NCI-H345 treated with DMSO at 0.1 percent for 48 hours (cell line): Measurements from ENCODE around the gene NCS1.

Experiments used
- DNase-seq: peaks from one replicate; lab custom pipeline; 2025; ENCODE audit not compliant: unreplicated experiment; lab: John Stamatoyannopoulos, UW

Gene NCS1

DNA sequence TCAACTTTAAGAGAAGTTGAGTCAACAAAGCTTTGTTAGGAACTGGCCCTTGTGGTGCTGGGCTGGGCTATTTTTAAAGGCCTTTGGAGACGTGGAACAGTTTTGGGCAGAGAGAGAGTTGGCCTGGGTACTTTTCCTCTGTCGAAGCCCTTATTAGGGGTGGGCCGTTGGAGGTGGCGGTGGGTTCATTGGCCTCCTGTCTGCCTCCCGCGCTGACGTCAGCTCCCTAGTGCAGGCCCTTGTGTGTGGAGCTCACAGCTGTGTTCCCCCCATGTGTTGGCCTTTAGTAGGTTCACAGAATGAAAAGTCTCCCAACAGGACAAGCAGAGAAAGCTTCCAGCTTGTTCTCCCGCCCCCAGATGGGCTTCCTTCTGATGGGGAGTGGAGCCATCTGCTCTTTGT, 2.7 kb downstream of the NCS1 start:
- DNase-seq = no peak

DNA sequence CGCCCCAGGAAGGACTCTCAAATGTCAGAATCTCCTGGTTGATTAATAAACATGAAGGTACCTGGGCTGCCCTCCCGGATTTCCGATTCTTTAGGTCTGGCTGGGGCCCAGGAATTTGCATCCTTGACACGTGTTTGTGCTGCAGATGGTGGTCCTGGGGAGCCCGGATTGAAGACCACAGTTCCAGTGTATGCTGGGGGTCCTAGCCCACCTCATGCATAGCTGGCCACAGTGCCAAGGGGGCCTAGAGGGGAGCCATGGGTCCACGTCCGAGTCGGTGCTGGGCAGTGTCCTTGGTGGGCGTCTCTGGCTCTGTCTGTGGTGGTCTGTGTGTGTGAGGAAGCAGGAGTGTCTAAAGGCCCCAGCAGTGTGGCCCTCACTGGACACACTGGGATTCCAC, 3.2 kb downstream of the NCS1 start:
- DNase-seq = no peak

DNA sequence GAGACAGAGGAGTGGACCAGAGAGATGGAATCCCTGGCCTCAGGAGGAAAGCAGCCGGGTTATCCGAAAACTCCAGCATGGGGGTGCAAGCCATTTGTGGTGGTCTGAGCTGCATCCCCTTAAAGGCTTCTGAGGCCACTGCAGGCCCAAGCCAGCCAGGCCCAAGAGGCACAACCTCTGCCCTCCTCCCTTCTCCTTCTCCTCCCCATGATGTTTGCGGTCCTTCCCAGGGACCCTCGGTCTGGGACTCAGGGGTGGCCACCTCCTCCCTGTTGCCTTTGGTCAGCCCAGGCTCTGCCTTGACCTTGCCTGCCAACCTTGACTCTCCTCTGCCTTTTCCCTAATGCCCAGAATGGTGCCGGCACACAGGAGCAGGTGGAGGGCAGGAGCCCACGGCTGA, 4.6 kb downstream of the NCS1 start:
- no peak for DNase-seq

DNA sequence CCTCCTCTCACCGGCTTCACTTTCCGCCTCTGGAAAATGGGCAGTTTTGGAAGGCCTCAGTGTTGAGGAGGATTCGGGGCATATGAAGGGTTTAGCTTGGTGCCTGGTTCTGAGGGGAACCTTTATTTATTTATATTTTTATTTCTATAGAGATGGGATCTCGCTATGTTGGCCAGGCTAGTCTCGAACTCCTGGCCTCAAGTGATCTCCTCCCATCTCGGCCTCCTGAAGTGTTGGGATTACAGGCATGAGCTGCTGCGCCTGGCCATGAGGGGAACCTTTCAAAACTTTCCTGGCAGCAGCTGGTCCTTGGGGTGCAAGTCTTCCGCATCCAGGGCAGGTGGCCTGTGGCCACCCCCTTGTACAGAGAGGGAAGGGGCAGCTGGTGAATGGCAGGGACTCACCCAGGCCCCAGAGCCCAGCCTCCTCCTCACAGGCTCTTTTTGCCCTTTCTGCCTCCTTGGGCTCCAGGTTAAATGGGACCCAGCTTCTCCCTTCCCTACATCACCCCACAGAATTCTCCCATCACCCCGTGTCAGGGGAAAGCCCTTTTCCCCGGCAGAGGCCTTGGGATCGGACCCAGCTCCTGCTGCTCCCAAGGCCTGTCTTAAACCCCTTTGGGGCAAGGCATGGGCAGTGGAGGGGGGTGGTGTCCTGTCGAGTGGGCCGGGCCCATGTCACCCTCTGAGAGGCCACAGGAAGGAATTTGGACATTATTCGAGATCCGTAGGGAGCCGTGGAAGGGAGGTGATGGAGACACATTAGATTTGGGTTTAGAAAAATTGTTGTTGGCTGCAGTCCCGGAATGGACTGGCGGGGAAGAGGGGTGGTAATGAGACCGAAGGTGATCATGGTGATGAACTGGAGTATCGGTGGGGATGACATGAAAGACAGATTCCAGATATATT, 5.9 kb downstream of the NCS1 start:
- no peak for DNase-seq

DNA sequence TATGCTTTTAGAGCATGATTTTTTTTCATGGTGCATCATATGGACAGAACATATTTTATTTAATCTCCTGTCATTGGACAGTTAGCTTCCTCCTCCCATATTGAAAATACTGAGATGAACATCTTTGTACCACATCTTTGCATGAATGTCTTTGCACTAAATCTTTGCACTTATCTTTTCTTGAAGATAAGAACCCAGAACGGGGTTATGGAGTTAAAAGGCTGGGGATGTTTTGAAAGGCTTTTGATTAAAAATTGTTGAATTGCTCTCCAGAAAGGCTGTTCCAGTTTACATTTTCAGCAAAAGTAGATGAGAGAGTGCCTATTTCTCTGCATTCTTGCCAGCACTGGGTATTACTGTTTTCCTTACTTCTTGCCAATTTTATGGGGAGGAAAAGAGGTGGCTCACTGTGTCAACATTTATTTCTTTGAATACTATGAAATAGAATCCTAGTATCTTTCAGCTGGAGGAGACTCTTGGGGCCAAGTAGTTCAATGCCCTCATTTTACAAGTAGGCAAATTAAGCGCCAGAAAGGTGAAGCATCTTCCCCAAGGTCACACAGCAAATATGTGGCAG, 7.2 kb downstream of the NCS1 start:
- no peak for DNase-seq

DNA sequence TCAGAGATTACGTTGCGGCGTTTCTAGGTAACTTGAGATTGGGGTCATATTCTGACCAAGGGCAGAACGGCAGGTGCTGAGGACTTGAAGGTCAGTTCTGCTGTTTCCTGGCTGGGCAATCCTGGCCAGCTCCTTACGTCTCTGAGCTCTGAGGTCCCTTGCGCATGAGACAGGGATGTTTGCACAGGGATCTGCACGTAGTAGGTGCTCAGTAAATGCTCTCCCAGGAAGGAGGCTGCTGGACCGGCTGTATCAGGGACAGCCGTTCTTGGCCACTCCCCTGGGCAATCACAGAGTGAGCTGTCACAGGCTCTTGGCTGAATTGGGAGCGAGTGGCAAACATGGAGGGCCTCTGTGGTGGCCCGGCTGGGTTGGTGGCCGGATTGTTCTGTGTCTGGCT, 8.3 kb downstream of the NCS1 start:
- DNase-seq = no peak

DNA sequence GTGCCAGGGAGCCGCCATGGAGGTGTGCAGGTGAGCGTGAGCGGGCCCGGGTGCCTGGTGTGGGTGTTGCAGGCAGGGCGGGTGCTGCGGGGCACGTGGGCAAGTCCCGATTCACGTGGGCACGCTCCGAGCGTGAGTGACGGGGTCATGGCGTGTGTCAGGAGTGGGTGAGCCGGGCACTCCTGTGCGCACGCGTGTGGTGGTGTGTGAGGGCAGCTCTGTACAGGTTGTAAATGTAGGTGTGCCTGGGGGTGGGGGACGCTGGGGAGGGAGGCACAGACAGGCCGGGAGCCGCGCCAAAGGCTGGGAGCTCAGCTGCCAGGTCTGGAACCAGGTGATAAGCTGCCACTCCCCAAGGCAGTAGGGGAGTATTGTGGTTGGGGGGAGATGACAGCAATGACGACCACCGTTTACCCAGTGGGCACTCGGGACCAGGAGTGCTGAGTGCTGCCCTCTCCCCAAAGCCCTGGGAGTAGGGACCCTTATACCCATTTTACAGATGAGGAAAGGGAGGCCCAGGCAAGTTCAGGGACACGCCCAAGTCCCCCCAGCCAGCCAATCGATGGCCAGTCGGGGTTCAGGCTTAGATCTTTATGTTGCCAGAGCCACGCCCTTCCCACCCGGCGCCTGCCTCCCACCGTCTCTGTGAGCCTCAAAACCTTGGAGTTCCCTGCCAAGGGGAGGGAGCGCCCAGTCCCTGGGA, 9.6 kb downstream of the NCS1 start:
- DNase-seq = no peak

DNA sequence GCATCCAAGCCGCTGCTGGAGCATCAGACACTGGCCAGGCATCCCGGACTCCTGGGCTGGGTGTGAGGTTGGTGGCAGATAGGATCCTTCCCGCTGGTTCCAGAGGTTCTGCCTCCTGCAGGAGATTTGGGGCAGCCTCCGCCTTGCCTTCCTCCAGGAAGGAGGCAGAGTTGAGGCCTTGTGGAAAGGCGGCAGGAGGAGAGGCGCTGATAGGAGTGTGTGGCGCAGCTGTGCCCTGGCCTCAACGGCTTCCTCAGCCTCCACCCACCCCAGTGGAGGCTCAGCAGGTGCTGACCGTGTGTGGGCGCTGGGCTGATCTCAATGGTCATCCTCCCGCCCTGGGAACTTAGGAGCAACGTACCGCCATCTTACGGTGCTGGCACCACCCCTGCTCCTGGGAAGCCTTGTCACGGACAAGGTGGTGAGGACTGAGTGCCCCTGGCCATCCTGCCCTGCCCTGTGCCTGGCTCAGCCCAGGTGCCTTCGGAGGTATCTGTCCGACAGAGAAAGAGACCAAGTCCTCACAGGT, 10.2 kb downstream of the NCS1 start:
- no peak for DNase-seq

DNA sequence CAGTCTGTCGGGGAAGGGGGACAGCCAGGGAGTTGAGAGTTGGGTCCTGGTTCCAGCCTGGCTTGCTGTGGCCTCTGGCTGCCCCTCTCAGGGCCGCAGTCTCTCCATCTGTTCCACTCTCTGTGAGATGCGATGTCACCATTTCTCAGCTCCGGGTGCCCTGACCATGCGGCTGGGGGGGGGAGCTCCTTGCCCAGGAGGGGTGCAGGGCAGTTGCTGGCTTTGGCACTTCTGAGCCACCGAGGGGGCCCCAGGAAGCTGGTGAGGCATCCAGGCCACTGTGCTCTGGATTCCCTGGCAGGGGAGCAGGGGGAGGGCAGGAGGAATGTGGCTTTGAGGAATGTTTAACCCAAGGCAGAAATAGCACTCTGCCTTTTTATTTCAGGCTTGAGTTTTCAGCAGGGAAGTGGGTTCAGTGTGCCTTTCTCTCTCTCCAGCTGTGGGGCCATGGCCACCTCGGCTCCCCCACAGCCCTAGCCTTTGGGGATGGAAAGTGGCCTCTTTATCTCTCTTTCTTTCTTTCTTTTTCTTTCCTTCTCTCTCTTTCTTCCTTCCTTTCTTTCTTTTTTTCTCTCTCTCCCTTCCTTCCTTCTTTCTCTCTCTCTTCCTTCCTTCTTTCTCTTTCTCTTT, 11.0 kb downstream of the NCS1 start:
- DNase-seq = no peak

DNA sequence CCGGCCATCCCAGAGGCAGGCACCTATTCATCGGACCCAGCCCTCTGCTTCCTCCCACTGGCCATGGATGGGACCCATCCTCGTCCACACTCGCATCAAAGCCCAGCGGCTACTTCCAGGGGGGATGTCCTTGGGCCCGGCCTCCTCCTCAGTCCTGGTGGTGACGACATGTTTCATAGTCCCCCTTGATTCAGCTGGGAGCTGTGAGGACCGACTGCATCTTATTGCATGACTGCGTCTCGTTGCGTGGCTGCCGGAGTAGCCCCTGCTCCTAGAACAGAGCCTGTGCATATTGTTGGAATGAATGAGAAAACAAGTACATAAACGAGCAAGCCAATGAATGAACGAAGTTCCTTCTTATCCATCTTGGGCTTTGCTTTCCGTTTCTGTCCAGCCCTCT, 12.8 kb downstream of the NCS1 start:
- no peak for DNase-seq

DNA sequence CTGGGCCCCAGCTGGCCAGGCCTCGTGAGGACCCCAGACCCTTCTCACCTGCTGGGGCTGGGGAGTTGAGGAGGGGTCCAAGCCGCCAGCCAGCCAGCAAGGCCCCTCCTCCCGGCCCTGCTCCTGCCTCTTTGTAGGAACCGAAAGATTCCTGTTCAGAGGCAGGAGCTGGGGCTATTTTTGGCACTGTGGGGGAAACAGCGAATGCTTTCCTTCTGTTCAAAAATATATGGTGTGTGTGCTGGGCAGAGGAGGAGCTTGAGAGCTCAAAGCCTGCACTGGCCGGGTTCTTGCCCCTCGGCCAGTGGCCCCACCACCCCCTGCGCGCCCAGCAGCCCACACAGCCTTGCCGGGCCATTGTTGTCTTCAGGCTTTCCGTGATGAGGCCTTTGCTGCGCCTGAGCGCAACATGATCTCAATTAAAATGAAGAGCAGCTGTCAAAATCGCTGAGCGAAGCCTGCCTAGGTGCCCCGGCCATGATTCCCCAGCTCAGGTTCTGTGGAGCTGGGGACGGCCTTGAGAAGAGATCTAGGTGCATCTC, 13.4 kb downstream of the NCS1 start:
- DNase-seq = no peak

DNA sequence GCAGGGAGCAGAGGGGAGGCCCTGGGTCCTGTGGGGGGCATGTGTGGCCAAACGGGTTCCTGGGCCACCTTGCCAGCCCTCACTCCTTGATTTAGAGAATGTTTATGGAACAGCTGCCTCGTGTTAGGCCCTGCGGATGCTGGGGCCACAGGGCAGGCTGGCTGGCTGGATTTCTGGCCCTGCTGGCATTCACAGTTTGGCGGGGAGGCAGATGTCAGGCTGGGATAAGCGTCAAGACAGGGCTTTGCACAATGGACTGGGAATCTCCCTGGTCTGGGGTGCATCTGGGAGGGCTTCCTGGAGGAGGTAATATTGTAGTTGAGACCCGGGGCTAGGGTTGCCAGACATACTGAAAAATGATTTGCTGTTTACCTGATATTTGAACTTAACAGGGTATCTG, 13.8 kb downstream of the NCS1 start:
- no peak for DNase-seq

DNA sequence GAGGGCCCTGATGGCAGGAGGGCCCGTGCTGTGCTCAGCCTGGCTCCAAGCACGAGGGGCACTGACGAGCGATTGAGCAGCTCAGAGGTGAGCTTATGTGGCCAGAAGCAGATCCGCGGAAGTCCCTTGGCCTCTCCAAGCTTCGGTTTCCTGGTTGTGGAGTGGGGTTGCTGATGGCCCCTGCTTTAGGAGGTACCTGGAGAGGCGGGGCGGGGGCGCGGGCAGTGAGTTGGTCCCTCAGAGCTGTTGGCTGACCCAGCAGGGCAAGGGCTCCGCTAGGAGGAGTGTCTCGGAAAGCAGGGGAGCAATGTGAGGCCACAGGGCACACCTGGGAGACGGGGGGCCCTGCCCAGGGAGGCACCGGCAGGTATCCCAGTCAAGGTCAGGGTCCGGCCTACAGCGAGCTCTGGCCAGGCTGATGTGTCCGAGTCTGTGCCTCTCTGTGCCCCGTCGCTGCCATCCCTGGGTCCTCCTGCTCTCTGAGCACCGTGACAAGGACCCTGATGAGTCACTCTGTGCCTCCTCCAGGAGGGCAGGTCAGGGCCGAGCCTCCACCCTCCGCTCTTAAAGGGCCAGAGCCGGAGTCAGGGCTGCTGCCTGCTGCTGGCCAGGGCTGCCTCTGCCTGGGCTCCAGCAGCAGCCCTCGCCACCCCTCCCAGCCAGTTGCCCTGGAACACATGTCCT, 14.8 kb downstream of the NCS1 start:
- no peak for DNase-seq

DNA sequence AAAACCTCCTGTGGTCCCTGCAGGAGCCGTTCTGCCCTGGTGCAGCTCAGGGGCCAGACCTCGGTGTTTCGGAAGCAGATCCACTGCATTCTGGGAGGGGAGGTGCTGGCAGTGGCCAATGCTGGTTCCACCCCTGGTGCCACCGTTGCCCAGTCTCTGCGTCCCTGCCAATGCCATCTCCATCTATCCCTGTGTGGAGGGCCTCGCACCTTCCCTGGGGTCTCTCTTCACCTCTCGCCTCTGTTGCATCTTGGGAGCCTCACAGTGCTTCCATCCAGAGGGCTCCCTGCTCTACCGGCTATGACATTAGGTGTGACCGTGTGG, 15.3 kb downstream of the NCS1 start:
- no peak for DNase-seq

DNA sequence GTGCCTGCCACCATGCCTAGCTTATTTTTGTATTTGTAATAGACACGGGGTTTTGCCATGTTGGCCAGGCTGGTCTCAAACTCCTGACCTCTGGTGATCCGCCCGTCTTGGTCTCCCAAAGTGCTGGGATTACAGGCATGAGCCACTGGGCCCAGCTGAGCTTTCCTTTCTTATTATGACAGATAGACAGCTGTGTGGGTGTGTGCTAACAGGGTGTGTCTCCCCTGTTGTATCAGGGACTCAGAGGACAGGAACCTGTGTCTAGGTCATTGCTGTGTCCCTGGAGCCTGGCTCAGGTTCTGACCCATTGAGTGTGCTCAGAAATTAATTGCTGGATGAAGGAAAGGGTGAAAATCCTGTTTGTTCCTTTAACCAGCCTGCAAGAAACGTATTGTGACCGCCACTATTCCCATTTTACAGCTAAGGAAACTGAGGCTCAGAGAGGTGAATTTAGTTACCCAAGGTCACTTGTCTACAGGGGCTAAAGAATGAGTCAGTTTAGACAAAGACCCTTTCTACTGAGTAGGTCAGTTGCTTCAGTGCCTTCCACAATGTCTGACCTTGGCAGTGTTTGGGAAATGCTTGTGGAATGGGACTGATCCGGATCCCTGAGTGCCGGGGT, 16.8 kb downstream of the NCS1 start:
- no peak for DNase-seq

DNA sequence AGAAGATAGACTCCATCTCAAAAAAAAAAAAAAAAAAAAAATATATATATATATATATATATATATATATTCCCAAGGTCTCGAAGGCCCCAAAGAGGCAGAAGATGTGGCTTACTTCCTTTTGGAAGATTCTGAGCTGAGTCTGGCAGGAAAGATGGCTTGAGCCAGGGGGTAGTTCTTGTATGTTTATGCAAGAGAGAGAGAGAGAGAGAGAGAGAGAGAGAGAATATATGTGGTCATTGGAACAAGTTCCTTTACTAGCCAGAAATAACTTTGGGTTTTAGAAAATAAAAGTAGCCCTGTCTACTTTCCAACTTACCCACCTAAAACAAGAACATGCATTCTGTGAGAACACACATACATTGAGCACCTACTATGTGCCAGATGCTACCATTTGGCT, 17.6 kb downstream of the NCS1 start:
- no peak for DNase-seq

DNA sequence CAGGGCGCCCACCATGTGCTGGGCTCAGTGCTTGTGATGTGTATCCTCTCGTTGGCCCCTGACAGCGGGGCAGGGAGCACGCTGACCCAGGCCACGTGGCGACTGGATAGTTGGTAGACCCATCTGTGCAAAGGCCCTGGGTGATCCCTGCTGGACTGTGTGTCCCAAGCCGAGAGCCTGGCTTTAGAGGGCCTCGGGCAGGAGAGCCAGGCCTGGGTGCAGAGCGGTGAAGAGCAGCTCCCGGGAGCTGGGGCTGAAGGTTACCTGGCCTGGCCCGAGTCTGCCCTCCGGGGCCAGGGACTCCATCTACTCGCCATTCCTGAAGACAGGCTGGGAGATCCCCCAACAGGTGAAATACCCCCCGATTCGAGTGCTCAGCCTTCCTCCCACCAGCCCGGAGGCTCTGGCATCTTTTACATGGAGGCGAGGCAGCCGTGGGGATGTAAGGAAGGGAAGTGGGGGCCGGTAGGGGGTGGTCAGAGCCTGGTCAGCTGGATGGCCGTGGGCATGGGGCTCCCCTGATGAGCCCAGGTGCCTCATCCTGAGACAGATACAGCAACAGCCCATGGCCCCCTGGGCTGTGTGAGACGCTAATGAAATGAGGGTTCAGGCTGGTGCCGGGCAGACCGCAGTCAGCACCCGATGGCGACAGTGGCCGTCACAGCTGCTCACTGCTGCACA, 19.0 kb downstream of the NCS1 start:
- no peak for DNase-seq

DNA sequence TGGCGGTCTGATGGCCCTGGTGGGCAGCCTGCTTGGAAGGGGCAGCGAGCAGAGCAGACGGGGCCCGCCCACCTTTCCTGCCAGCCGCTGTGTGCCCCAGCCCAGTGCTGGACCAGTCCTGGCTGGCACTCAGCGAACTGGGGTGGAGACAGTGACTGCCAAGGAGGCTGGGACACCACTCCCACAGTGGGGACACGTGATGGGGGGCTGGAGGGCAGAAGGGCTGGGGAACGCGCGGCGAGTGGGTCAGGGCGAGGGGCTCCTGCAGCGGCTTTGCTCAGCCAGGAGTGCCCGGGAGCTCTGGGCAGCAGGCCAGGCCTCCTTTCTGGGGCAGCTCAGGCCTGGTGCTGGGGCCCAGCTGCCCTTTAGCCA, 19.5 kb downstream of the NCS1 start:
- DNase-seq = no peak

DNA sequence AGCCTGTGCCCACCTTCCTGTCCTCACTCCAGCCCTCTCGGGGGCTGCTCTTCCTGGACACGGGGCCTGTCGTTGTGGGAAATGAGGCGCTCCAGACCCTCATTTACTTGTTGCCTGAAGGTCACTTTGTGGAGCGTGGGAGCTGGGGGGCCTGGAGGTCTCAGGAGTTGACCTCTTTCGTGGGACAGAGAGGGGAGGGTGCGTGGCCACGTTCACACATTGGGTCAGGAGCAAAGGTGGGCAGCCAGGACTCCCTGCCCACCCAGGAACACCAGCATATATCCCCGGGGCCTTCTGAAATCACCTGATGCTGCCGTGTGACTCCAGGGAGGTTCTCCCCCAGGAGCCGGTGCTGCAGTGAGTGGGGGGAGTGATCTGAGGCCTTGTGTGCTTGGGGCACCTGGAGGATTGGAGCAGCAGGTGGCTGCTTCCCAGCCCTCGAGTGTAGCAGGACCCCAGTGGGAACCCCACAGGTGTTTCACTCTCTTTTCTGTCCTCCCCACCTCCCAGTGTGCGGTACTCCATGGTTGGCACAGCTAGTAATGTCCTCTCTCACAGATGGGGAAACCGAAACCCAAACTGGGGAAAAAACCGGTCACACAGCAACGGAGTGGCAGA, 20.3 kb downstream of the NCS1 start:
- no peak for DNase-seq
